Effector CD4-positive, alpha-beta T cell (primary cell): Measurements from ENCODE around the gene FGFBP1.

Experiments used
- DNase-seq: peaks from one replicate; pipeline ENCODE4 v3.0.0-alpha.2; 2020

The FGFBP1 gene

DNA sequence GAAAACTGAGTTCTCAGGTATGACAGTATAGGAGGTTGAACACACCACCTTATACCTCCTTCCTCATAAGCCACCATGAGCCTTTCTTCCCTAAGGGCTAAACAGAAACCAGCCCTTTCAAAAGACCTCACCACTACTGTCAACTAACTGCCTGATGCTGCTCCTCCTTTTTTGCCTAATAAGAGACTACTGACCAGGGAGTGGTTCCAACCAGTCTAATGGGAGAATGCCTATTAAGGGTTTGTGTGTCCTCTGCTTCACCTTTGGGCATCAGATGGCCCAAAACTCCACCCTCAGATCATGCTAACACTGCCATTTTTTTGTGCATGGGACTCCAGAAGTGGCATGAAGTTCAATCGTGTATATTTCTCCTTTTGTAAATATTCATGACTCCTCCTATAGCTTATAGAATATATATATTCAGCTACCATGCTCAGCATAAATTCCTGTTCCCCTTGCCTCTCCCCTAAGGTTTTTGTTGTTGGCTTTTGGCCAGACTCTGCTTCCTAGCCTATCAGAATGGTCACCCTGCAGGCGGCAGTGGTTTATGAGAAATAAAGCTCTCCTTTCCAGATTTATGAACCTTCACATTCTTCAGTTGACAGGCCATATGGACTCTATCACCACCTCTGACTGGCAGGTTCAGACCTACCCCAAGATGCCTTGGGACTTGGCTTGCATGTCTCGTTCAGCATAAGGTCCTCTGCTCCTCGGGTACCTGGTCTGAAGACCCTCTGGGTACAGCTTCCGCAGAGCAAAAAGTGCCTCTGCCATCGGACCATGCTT, 28.2 kb downstream of the FGFBP1 start:
- no peak for DNase-seq

DNA sequence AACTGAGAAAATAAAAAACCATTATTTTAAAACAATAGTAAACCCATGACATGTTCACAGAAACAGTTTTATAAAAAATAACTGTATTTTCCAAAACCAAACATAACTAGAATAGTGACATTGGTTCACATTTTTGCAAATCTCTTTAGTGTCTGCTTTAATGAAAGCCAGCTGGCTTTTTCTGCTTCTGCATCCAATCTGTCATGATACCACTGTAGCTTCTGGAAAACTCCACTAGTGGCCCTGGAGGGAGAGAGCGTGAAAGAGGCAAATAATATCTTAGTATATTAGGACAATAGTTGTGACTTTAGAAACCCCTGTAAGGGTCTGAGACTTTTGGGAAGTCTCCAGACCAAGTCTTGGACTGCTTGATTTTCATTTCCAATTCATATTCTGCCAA, 31.1 kb downstream of the FGFBP1 start:
- DNase-seq = no peak

DNA sequence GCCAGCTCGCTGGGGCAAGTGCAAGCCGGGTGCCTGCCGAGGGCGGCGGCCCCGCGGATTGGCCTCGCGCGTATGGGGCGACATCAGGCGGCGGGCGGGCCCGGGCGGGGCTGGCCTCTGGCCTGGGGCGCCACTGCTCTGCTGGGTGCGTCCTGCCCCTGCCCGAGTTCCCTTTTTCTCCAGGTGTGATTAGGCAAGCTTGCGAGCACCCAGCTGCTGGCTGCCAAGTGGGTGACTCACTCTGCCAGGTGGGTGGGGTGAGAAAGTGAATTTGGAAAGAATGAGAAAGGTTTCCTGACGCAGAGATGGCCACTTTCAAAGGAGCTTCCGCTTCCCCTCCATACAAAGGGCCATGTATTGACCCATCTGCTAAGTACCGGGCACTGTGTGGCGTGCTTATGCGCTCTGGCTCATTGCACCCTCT, 32.5 kb downstream of the FGFBP1 start:
- DNase-seq = no peak

DNA sequence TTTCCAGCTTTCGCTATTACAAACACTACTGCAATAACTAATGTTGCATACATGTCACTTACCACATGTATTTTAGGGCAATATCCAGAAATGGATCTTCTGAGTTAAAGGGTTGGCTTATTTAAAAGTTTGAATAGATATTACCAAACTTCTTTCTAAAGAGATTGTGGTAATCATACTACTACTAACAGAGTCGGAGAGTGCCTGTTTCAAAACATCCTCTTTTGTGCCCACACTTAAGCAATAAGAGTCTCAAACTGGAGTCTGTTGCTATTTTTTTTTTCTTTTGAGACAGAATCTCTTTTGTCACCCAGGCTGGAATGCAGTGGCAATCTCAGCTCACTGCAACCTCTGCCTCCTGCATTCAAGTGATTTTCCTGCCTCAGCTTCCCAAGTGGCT, 35.8 kb downstream of the FGFBP1 start:
- no peak for DNase-seq

DNA sequence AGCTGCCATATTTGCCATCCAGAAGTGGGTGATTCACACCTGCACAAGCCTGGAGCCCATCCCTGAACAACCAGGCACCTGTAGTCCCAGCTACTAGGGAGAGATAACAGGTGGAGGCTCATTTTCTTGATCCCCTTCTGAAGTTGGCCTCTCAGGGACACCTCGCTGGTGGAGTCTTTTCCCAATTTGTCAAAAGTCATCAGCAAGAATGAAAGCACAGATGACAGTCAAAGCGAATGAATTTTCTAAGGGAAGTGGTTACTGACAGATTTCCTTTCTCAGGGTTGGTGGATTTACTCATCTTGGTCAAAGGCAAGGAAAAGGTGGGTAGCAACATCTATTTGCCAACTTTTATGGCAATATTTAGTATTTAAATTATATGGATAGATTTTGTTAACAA, 36.5 kb downstream of the FGFBP1 start:
- no peak for DNase-seq

DNA sequence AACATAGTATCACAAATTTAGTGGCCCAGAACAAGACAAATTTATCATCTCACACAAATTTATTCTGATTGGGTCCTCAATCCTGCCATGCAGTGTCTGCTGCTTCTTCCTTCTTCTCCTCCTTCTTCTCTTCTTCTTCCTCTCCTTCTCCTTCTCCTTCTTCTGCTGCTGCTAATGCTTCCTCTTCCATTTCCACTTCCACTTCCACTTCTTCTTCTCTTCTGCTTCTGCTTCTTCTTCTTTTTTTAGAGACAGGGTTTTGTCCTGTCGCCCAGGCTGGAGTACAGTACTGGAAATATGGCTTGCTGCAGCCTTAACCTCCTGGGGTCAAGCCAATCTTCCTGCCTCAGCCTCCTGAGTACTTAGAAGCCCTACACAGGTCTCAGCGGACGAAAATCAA, 37.5 kb downstream of the FGFBP1 start:
- no peak for DNase-seq

DNA sequence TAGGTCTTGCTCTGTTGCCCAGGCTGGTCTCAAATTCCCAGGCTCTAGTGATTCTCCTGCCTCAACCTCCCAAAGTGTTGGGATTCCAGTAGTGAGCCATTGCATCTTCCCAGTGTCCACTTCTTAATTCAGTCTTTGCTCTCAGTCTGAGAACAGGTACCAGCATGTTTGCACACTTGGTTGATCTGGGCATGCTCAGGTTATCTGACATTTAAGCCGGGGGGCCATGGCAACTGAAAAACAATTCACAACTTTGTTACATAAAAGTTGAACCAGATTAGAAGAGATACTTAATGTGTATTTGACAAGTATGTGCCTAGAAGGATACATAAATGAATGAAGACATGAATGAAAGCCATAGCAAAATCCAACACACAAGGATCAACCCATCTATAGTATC, 39.0 kb downstream of the FGFBP1 start:
- DNase-seq = no peak

DNA sequence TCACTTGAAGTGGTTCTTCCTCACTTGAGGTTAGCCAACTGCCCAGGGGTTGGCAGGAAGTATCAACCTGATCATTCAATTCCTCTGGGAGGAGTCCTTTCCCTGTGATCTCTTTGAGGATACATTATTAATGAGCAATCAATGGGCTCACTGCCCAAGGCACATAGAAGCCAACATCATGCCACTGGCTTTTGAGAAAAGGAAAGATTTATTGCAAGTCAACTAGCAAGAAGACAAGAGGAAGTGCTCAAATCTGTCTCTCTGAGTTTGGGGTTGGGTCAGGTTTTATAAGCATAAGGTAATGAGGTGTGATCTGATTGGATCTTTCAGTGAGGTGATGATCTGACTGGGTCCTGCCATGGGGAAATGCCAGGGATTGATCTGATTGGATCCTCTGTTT, 39.6 kb downstream of the FGFBP1 start:
- DNase-seq = no peak

DNA sequence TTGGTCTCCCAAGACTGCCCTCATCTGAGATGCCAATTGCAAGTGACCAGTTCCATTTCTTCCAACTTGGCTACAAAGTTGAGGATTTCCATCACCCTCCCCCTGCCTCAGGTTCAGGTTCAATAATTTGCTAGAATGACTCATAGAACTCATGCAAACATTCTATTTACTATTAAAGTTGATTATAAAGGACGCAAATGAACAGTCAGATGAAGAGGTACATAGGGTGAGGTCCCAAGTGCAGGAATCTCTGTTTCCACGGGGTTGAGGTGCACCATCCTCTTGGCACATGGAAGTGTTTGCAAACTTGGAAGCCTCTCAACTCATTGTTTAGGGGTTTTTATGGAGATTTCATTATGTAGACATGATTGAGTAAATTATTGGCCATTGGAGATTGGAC, 41.0 kb downstream of the FGFBP1 start:
- no peak for DNase-seq

DNA sequence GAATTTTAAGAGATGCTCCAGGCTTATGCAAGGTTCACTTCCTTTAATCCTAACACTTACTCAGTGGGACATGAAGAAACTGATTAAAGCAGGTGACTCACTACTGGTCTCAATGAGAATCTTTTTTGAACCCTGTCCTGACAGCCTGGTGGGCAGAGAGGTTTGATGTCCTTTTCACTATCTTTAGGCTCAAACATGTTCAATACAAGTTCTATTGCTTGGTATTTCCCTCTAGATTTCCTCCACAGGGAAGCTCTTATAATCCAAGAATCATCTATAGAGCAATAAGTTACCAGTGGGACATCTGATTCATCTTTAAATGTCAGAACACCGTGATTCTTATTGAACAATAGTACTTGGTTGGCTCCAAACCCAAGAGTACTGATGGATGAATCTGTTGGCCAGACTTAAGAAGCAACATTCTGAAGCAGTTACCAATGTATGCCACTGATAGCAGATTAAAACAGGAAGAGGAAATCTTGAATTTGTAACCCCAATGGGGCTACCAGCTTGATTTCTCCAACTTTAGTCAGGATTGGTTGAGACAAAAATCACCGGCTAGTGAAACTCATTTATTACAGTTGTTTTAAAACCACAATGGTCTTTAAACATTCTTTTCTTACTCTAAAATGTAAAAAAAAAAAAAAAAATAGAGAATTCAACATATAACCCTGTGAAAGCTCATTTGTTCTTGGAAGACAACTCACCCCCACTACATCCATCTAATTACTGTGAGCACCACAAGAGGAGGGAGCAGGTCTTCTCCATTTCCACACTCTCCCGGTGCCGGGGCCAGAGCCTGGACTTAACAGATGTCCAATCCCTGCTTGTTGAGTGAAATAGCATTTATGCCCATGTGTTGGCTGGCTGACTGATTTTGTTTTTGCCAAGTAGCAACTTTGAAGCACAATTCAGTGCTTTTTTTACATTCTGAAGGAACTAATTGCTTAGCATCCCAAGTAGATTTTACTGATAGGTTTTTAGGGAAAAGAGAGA, 43.3 kb downstream of the FGFBP1 start:
- DNase-seq = no peak

DNA sequence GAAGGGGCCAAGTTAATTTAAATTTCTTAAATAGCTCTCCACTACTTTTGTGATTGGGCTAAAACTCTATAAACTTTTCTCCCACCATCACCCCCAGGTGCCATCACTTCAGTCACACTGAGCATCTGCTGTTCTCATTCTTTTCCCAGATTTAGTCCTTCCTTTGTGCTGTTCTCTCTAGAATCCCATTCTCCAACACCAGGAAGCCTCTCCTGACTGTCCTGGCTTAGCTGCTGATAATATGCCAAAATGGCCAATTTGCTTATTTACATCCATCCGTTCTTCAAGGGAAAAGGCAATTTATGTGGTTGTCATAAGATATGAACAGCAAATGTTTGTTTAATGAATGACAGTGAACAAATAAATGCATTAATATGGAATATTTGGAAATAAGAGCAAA, 44.1 kb downstream of the FGFBP1 start:
- DNase-seq = no peak

DNA sequence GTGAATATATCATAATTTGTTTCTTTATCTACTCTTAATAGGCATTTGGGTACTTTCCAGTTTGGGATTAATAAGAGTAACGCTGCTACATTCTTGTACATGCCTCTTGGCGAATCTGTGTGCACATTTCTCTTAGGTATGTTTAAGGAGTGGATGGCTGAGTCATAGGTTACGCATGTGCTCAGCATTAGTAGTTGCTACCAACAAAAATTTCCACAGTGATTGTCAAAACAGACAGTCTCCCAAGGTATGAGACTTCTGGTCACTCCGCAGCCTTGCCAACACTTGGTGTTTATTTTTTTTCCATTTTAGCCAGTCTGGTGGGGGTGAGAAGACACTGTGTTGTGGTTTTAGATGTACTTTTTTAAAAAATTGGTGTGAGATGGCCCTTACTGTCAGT, 44.6 kb downstream of the FGFBP1 start:
- DNase-seq = no peak

DNA sequence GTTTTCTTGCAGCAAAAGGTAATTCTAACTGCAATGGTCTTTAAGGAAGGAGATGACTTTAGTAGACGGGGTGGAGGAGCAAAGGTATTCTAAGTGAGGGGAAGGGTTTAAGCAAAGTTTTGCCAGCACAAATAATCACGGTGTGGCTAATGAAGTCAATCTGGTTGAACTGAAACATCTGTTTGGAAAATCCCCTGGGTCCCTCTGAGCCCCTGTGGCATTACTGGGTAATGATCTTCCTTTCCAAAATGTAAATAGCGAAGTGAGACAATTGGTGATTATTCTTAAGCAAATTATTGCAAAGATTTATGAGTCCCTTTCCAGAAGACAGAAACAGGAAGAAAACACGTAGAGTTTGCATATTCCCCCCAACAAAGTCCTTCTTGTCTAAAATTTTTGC, 47.2 kb downstream of the FGFBP1 start:
- DNase-seq = no peak

DNA sequence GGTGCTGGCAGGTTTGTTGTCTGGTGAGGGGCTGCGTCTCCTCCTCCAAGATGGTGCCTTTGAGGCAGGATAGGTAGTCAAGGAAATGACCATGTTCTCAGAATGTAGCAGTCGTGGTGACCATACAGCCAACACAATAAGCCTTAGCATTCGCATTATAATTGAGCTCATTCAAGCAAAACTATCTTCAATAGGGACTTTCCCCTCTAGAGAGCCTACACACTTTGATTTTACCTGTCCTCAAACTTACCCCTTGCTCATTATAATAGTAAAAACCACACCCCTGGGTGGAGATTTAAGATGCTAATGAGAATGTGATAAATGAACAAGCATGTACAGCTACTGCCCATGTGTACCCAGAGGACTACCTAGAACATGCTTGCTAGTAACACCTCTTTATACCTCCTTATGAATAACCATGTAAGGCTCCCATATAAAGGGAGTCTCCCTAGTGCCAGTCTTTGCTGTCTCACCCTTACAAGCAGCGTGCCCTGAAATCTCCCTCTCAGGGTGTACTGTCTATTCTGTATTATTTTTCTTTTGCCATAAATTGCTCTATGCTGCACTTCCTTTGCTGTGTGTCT, 48.2 kb downstream of the FGFBP1 start:
- DNase-seq = no peak

DNA sequence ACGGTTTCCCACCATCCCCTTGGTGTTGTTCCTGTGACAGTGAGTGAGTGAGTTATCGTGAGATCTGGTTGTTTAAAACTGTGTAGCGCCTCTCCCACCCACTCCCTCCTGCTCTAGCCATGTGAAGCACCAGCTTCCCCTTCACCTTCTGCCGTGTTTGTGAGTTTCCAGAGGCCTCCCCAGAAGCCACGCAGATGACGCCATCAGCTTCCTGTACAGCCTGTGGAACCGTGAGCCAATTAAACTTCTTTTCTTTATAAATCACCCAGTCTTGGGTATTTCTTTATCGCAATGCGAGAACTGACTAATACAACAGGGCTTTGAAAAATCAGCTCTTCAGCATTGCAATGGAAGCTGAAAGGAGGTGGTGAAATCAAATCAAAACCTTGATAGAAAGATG, 50.0 kb downstream of the FGFBP1 start:
- no peak for DNase-seq
